Heart right ventricle (tissue), 16 donors: ENCODE results near the gene PDIA6. TPM values are rescaled to one million over a fixed set of nuclear protein-coding genes. Genes with fewer than 3 reads are reported as not detected.

ENCODE experiments used
- ATAC-seq, 8 donors: fragments of 200-7000 bp; cut with Tn5 transposase; one replicate each; pipeline ENCODE4 v1.9.1; 2020; ENCODE audit warnings: mild to moderate bottlenecking in 8 of 8, moderate library complexity in 8 of 8, moderate number of reproducible peaks in 1 of 8
- DNase-seq, 2 donors: peaks; one replicate each; pipeline ENCODE4 v3.0.0-alpha.2; 2020
- H3K27ac ChIP-seq, 10 donors: fragments of 200-600 bp; sonication (generic) in 2 of 10; one replicate each; pipeline versions ENCODE4 v1.5.0 to v1.8.0; 2020 to 2022; ENCODE audit warnings: mild to moderate bottlenecking in 3 of 10
- H3K27me3 ChIP-seq, 7 donors: fragments of 200-600 bp; one replicate each; pipeline ENCODE4 v1.8.0; 2021 to 2022; ENCODE audit warnings: mild to moderate bottlenecking in 2 of 7
- H3K36me3 ChIP-seq, 9 donors: fragments of 200-600 bp; sonication (generic) in 1 of 9; one replicate each; pipeline versions ENCODE4 v1.5.0 to v1.8.0; 2020 to 2022; ENCODE audit warnings: mild to moderate bottlenecking in 2 of 9
- H3K4me1 ChIP-seq, 9 donors: fragments of 200-600 bp; sonication (generic) in 1 of 9; one replicate each; pipeline versions ENCODE4 v1.5.0 to v1.8.0; 2020 to 2022; ENCODE audit warnings: mild to moderate bottlenecking in 4 of 9
- H3K4me3 ChIP-seq, 10 donors: fragments of 200-600 bp; sonication (generic) in 2 of 10; one replicate each; pipeline versions ENCODE4 v1.5.0 to v1.8.0; 2020 to 2022; ENCODE audit warnings: mild to moderate bottlenecking in 7 of 10, moderate library complexity in 2 of 10
- H3K9me3 ChIP-seq, 11 donors: fragments of 200-600 bp in 10 of 11; sonication (generic) in 2 of 11; one replicate each; pipeline versions ENCODE4 v1.5.0 to v1.8.0; 2013 to 2022; ENCODE audit warnings: mild to moderate bottlenecking in 2 of 11, control low read depth in 1 of 11, moderate library complexity in 1 of 11
- WGBS, 2 donors: extraction: QIAGEN DNeasy Blood & Tissue Kit; methylation state at CpG; one replicate each; pipeline ENCODE4 v1.1.7; 2013; ENCODE audit warnings: inconsistent platforms in 1 of 2; 5-methylcytosine and 5-hydroxymethylcytosine counted together
- intact Hi-C, 10 donors: fragments of 100-400 bp; cut with DNase I; formaldehyde crosslinking; loops; one replicate each; pipeline versions ENCODE4 v1.11.1 to v1.14.2; 2022
- polyA plus RNA-seq, 2 donors: library from polyadenylated mRNA; stranded (reverse); fragments of 200-250 nt; gene quantifications; one replicate each; pipeline ENCODE4 v1.2.3, GENCODE V29; 2013
- total RNA-seq, 10 donors: library from RNA; stranded (reverse); fragmentation: NEBNext Ultra II Directional in 3 of 10; extraction: Animal tissue kit (Norgen Biotek cat#: 25700) in 3 of 10; gene quantifications; one replicate each; pipeline versions ENCODE4 v1.2.1 to v1.2.4, GENCODE V29; 2021 to 2023
- TF ChIP-seq, protein P1 (sequence below), 9 donors: fragments of 200-600 bp; sonication (generic) in 2 of 9; IDR thresholded peaks; one replicate each; pipeline versions ENCODE4 v1.5.0 to v1.8.0; 2021 to 2022; ENCODE audit warnings: antibody characterized with exemption in 9 of 9, mild to moderate bottlenecking in 5 of 9, moderate library complexity in 1 of 9
- donor health status: Arrhythmogenic right ventricular cardiomyopathy.
- donor health status: ischemic (EF 13 %, LVEDD 7.1; RV severe dilation, severe dysfunction).
- donor health status: healthy with polysubstance abuse.
- donor health status: DM: no; HTN: yes; CAD: no.
- donor health status: DM: no; HTN: no; CAD: no.
- donor health status: ischemic (EF 25% LVEDD 6.9; RV normal size, moderate dysfunction).
- donor health status: ischemic (EF 25% LVEDD 5.7; RV mildly dilated, moderate dysfunction).
- donor health status: healthy.
- donor health status: DM: yes; HTN: yes; CAD: no.
- donor health status: Ischemic cardiomyopathy.
- donor health status: ischemic (EF 35%, LVEDD 5.7; RV mildly dilated, moderate dysfunction).
- donor health status: nonischemic (EF 11% LVEDD 7.7; RV severe dilation, severe dysfunction).
- donor health status: DM: yes; HTN: yes; CAD: no.
- donor health status: PGD.
- donor health status: ischemic (EF 29% LVEDD 5.4; RV normal size, mild dysfunction).
- donor health status: nonischemic (EF 23%, LVEDD 6.1; RV moderate dilation, normal function).

The PDIA6 gene
- total and polyA plus RNA-seq, 12 donors, result 24.7 to 317 (median 107) TPM

GRCh38 chr2:10860081-10860813, 47.7 kb upstream of the PDIA6 start:
- Histone ChIP-seq H3K27ac (peak overlapping the region in 3 of 10 donors; percentile 23 to 41 (median 36)), H3K4me3 (no peak overlapping the region), H3K36me3 (no peaks in the 10 kb centered on the region), H3K4me1 (peaks cover 9 to 68% (median 26%) of the 10 kb centered on the region in 9 donors), H3K27me3 (peaks cover 0 to 12% (median 4%) of the 10 kb centered on the region in 7 donors), H3K9me3 (no peaks in the 10 kb centered on the region)
- ATAC-seq, result peak in 1 of 8 donors; percentile 25
- TF ChIP-seq, protein P1, sequence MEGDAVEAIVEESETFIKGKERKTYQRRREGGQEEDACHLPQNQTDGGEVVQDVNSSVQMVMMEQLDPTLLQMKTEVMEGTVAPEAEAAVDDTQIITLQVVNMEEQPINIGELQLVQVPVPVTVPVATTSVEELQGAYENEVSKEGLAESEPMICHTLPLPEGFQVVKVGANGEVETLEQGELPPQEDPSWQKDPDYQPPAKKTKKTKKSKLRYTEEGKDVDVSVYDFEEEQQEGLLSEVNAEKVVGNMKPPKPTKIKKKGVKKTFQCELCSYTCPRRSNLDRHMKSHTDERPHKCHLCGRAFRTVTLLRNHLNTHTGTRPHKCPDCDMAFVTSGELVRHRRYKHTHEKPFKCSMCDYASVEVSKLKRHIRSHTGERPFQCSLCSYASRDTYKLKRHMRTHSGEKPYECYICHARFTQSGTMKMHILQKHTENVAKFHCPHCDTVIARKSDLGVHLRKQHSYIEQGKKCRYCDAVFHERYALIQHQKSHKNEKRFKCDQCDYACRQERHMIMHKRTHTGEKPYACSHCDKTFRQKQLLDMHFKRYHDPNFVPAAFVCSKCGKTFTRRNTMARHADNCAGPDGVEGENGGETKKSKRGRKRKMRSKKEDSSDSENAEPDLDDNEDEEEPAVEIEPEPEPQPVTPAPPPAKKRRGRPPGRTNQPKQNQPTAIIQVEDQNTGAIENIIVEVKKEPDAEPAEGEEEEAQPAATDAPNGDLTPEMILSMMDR (IDR thresholded peaks at IDR 0.05), result no peak
- intact Hi-C loops, result no loop called here
- no peak for DNase-seq
- WGBS, 2 donors, result 77 to 78% methylated on average over 13 of the region's 13 CpGs

- DNase-seq (no peak), ATAC-seq (no peak)
- H3K9me3 ChIP-seq, result no peaks in the 10 kb centered on the region
- intact Hi-C loops, result no loop called here
- peaks cover 0 to 10% (median 3%) of the 10 kb centered on the region in 7 donors for H3K27me3 ChIP-seq
- no peaks in the 10 kb centered on the region for H3K36me3 ChIP-seq
- WGBS, 2 donors, result 86 to 90% methylated on average over 6 of the region's 6 CpGs
- TF ChIP-seq, protein P1 (IDR thresholded peaks at IDR 0.05), result no peak
- peaks cover 7 to 58% (median 24%) of the 10 kb centered on the region in 9 donors for H3K4me1 ChIP-seq
- no peak overlapping the region for H3K27ac ChIP-seq
- H3K4me3 ChIP-seq, result no peak overlapping the region
These were observed 46.7 kb upstream of the PDIA6 start for GRCh38 chr2:10859278-10859677.

GRCh38 chr2:10848541-10848940, 36.0 kb upstream of the PDIA6 start:
- no peak for ATAC-seq
- TF ChIP-seq, protein P1 (IDR thresholded peaks at IDR 0.05), result no peak
- peaks cover 0 to 19% (median 5%) of the 10 kb centered on the region in 9 donors for H3K4me1 ChIP-seq
- intact Hi-C loops, result no loop called here
- DNase-seq, result no peak
- no peak overlapping the region for H3K27ac ChIP-seq
- H3K36me3 ChIP-seq, result no peaks in the 10 kb centered on the region
- no peak overlapping the region for H3K4me3 ChIP-seq
- H3K27me3 ChIP-seq, result peaks cover 0 to 6% (median 0%) of the 10 kb centered on the region in 7 donors
- no peaks in the 10 kb centered on the region for H3K9me3 ChIP-seq
- 82 to 86% methylated on average over 4 of the region's 4 CpGs for WGBS, 2 donors

DNA sequence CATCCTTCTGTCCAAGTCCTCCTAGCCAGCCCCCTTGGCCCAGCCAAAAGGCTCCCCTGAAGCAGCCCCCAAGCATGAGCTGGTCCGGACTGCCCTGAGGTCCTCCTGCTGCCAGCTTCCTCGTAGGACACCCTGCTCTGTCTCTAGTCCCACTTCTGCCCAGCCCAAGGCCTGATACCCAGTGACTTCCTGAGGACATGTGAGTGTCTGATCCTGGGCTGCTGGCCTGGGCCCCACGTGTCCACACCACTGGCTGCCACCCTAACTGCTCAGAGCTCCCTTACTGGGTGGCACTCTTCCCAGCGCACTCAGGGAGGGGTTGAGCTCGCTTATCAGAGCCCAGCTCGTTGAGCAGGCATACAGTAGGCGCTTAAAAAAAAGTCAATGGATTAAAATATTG, 34.4 kb upstream of the PDIA6 start:
- Histone ChIP-seq H3K36me3 (no peaks in the 10 kb centered on the region), H3K27me3 (peaks cover 0 to 6% (median 0%) of the 10 kb centered on the region in 7 donors), H3K9me3 (peaks cover 0 to 8% (median under 1%) of the 10 kb centered on the region in 11 donors), H3K4me1 (peaks cover 0 to 23% (median 5%) of the 10 kb centered on the region in 9 donors), H3K4me3 (peak overlapping the region in 3 of 10 donors; percentile 11 to 53 (median 14)), H3K27ac (peak overlapping the region; percentile 44 to 93 (median 88))
- intact Hi-C loops, result no loop called here
- TF ChIP-seq, protein P1 (IDR thresholded peaks at IDR 0.05), result no peak
- WGBS, 2 donors, result 43 to 55% methylated on average over 7 of the region's 7 CpGs
- DNase-seq, result peak; percentile 77 to 82
- peak; percentile 64 to 85 (median 82) for ATAC-seq
